ENCODE results near the gene ZNG1A.
"Not testable (repeated sequence)": the region's sequence is repeated elsewhere in the genome, so short reads cannot be mapped to it uniquely, and the experiment has no call there.

GRCh38 chr9:73076-73899, 105.6 kb downstream of the ZNG1A start:
- TF ChIP-seq CTCF, POLR2A (IDR thresholded peaks at IDR 0.05): not testable (repeated sequence)

Measured in uterus (tissue), 2 donors.